HEK293 (cell line): ENCODE data around the gene BEND3.

Experiments
- ZNF416 ChIP-seq: fragments of 450-650 bp; formaldehyde crosslinking; IDR thresholded peaks from 2 replicates; pipeline ENCODE4 v1.5.1; 2016; ENCODE audit warnings: missing biosample characterization, missing genetic modification characterization
- ZNF626 ChIP-seq: fragments of 450-650 bp; sonication (Bioruptor Pico); formaldehyde crosslinking; IDR thresholded peaks from 2 replicates; pipeline ENCODE4 v1.5.1; 2018; ENCODE audit warnings: missing biosample characterization, missing genetic modification characterization, inconsistent platforms
- ZNF629 ChIP-seq: fragments of 450-650 bp; formaldehyde crosslinking; IDR thresholded peaks from 2 replicates; pipeline ENCODE4 v1.5.1; 2017; ENCODE audit warnings: missing biosample characterization, missing genetic modification characterization
- ZNF747 ChIP-seq: fragments of 450-650 bp; formaldehyde crosslinking; IDR thresholded peaks from 2 replicates; pipeline ENCODE4 v1.5.1; 2016; ENCODE audit warnings: missing biosample characterization, missing genetic modification characterization
- ZNF830 ChIP-seq: fragments of 450-650 bp; IDR thresholded peaks from 2 replicates; pipeline ENCODE4 v1.5.0; 2018; ENCODE audit warnings: missing biosample characterization, missing genetic modification characterization, low read depth, mild to moderate bottlenecking, moderate library complexity
- TF ChIP-seq, protein P1 (sequence below): fragments of 450-650 bp; formaldehyde crosslinking; IDR thresholded peaks from 2 replicates; pipeline ENCODE4 v1.5.1; 2016; ENCODE audit warnings: missing biosample characterization, missing genetic modification characterization, low read depth

DNA sequence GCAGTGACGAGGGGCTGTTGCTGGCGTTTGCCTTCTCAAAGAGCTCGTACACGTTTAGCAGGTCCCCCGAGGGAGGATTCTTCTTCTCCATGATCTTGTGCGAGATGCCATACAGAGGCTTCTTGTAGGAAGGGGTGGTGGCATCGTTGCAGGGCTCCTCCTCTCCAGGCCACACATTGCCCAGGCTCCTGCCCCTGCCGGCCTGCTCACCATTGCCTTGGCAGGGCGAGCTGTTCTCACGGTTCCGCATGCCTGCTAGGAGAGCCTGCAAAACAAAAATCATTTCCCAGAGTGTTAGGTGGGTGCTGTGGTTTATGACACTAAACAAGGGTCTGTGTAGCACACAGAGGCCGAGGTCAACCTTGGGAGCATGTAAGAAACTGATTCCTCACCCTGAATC lies 44.6 kb downstream of the BEND3 start:
- TF ChIP-seq ZNF747 (tag by site-specific recombination) (no peak), ZNF416 (no peak), ZNF629 (tag by site-specific recombination) (no peak), ZNF626 (no peak), ZNF830 (tag by site-specific recombination) (no peak)
- TF ChIP-seq, protein P1, sequence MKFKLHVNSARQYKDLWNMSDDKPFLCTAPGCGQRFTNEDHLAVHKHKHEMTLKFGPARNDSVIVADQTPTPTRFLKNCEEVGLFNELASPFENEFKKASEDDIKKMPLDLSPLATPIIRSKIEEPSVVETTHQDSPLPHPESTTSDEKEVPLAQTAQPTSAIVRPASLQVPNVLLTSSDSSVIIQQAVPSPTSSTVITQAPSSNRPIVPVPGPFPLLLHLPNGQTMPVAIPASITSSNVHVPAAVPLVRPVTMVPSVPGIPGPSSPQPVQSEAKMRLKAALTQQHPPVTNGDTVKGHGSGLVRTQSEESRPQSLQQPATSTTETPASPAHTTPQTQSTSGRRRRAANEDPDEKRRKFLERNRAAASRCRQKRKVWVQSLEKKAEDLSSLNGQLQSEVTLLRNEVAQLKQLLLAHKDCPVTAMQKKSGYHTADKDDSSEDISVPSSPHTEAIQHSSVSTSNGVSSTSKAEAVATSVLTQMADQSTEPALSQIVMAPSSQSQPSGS (tag by site-specific recombination), result no peak
